IMR-90 (cell line): Measurements from ENCODE around the gene ACAD11. TPM values are rescaled to one million over a fixed set of nuclear protein-coding genes. Genes with fewer than 3 reads are reported as not detected.

ENCODE experiments used
- ATAC-seq: fragments of 200-7000 bp; cut with Tn5 transposase; 2 replicates; pipeline ENCODE4 v1.9.1; 2020; ENCODE audit warnings: low read depth, mild to moderate bottlenecking, moderate library complexity
- BruUV-seq: library from RNA; stranded (reverse); fragments of 400-500 nt; replicated peaks from 2 replicates; lab custom pipeline; 2021; lab: Mats Ljungman, UMichigan
- CTCF ChIA-PET: fragments of 300-600 bp; formaldehyde crosslinking; extraction: SDS; loops from one replicate; lab custom pipeline; 2021; ENCODE audit warnings: antibody characterized with exemption; lab: Yijun Ruan, JAX
- POLR2A ChIA-PET: fragments of 300-600 bp; sonication (Branson Sonifier 250); formaldehyde crosslinking; loops from one replicate; lab custom pipeline; 2022; ENCODE audit warnings: antibody characterized with exemption; ENCODE audit not compliant: unreplicated experiment; lab: Charles Lee
- DNase-seq: peaks from one replicate; pipeline ENCODE4 v3.0.0; 2013
- H2AFZ ChIP-seq: replicated peaks from 2 replicates; pipeline ENCODE3; 2013; ENCODE audit warnings: low read length, mild to moderate bottlenecking; ENCODE audit not compliant: poor library complexity
- H2AK5ac ChIP-seq: 2 replicates; pipeline ENCODE4 v1.6.1; 2013; ENCODE audit warnings: low read depth, low read length, inconsistent platforms
- H2AK9ac ChIP-seq: replicated peaks from 2 replicates; pipeline ENCODE3; 2013; ENCODE audit warnings: mild to moderate bottlenecking, low read depth, low read length, moderate library complexity; ENCODE audit not compliant: poor library complexity
- H2BK120ac ChIP-seq: 2 replicates; pipeline ENCODE4 v1.6.1; 2013; ENCODE audit warnings: low read depth, low read length, inconsistent platforms
- H2BK15ac ChIP-seq: 3 replicates; pipeline ENCODE4 v1.6.1; 2013; ENCODE audit warnings: low read depth, low read length, inconsistent platforms
- H2BK20ac ChIP-seq: 2 replicates; pipeline ENCODE4 v1.6.1; 2013; ENCODE audit warnings: low read depth, mild to moderate bottlenecking, inconsistent platforms, low read length, moderate library complexity
- H2BK5ac ChIP-seq: 2 replicates; pipeline ENCODE4 v1.6.1; 2013; ENCODE audit warnings: mild to moderate bottlenecking, low read depth, low read length, inconsistent platforms; ENCODE audit not compliant: poor library complexity, severe bottlenecking
- H3K14ac ChIP-seq: replicated peaks from 2 replicates; pipeline ENCODE4 v1.6.1; 2013; ENCODE audit warnings: low read depth, low read length, inconsistent platforms
- H3K18ac ChIP-seq: 2 replicates; pipeline ENCODE4 v1.6.1; 2013; ENCODE audit warnings: low read depth, low read length, control low read depth
- H3K23ac ChIP-seq: 2 replicates; pipeline ENCODE4 v1.6.1; 2013; ENCODE audit warnings: low read depth, low read length, inconsistent platforms
- H3K27ac ChIP-seq: 2 replicates; pipeline ENCODE4 v1.5.1; 2013; ENCODE audit warnings: mild to moderate bottlenecking, control low read depth, low read length; ENCODE audit not compliant: insufficient read depth
- H3K27me3 ChIP-seq: 2 replicates; pipeline ENCODE4 v1.6.1; 2013; ENCODE audit warnings: low read length; ENCODE audit not compliant: control insufficient read depth, insufficient read depth
- H3K36me3 ChIP-seq: 2 replicates; pipeline ENCODE4 v1.6.1; 2013; ENCODE audit warnings: low read length, mixed read lengths; ENCODE audit not compliant: control insufficient read depth, insufficient read depth
- H3K4ac ChIP-seq: 2 replicates; pipeline ENCODE4 v1.6.1; 2013; ENCODE audit warnings: low read depth, low read length, inconsistent platforms
- H3K4me1 ChIP-seq: 2 replicates; pipeline ENCODE4 v1.6.1; 2013; ENCODE audit warnings: low read length, mixed read lengths; ENCODE audit not compliant: control insufficient read depth, insufficient read depth
- H3K4me2 ChIP-seq: 2 replicates; pipeline ENCODE4 v1.6.1; 2013; ENCODE audit warnings: low read depth, mild to moderate bottlenecking, control low read depth, low read length, moderate library complexity
- H3K4me3 ChIP-seq: 2 replicates; pipeline ENCODE4 v1.5.1; 2013; ENCODE audit warnings: low read depth, mild to moderate bottlenecking, control low read depth, low read length, moderate library complexity; ENCODE audit not compliant: insufficient read depth
- H3K56ac ChIP-seq: 2 replicates; pipeline ENCODE4 v1.6.1; 2013; ENCODE audit warnings: low read length, inconsistent platforms; ENCODE audit not compliant: insufficient read depth; ENCODE audit errors: extremely low read depth
- H3K79me1 ChIP-seq, 2 experiments: 2 replicates each; pipeline ENCODE4 v1.6.1; 2013; ENCODE audit warnings: low read length in 2 of 2, inconsistent platforms in 1 of 2, low read depth in 1 of 2
- H3K9ac ChIP-seq: 2 replicates; pipeline ENCODE4 v1.6.1; 2013; ENCODE audit warnings: low read depth, low read length, control low read depth
- H3K9me1 ChIP-seq: 2 replicates; pipeline ENCODE4 v1.6.1; 2013; ENCODE audit warnings: low read length, inconsistent platforms; ENCODE audit not compliant: insufficient read depth
- H3K9me3 ChIP-seq: 2 replicates; pipeline ENCODE4 v1.6.1; 2013; ENCODE audit warnings: low read length; ENCODE audit not compliant: control insufficient read depth, insufficient read depth
- H4K20me1 ChIP-seq: 2 replicates; pipeline ENCODE4 v1.6.1; 2013; ENCODE audit warnings: low read length, inconsistent platforms; ENCODE audit not compliant: insufficient read depth
- H4K5ac ChIP-seq: 2 replicates; pipeline ENCODE4 v1.6.1; 2013; ENCODE audit warnings: mild to moderate bottlenecking, low read depth, low read length, control low read depth
- H4K8ac ChIP-seq, 2 experiments: 2 replicates each; pipeline ENCODE4 v1.6.1; 2013; ENCODE audit warnings: low read depth in 2 of 2, low read length in 2 of 2, control low read depth in 1 of 2, inconsistent platforms in 1 of 2
- H4K91ac ChIP-seq: 2 replicates; pipeline ENCODE4 v1.6.1; 2013; ENCODE audit warnings: low read depth, low read length, inconsistent platforms; ENCODE audit not compliant: insufficient read depth
- CHD1 ChIP-seq: IDR thresholded peaks from 2 replicates; pipeline ENCODE4 v1.6.1; 2012; ENCODE audit warnings: low read depth, low read length, improper control_type of control experiment
- RAD21 ChIP-seq: IDR thresholded peaks from 2 replicates; pipeline ENCODE4 v1.6.1; 2012; ENCODE audit warnings: low read length, improper control_type of control experiment
- WGBS, 2 experiments: methylation state at CpG; one replicate each; pipeline versions ENCODE4 v1.1.5 to v1.1.7; 2013; ENCODE audit warnings: missing lambda C conversion rate in 2 of 2; ENCODE audit not compliant: insufficient read length in 1 of 2; ENCODE audit errors: extremely low coverage in 2 of 2; 5-methylcytosine and 5-hydroxymethylcytosine counted together
- dilution Hi-C: fragments of 300-500 bp; cut with HindIII; formaldehyde crosslinking; loops from one replicate; pipeline ENCODE4 v1.14.3; 2018; ENCODE audit warnings: low sequenced_read_pairs; ENCODE audit not compliant: unreplicated experiment
- in situ Hi-C: fragments of 300-500 bp; cut with MboI; formaldehyde crosslinking; loops from 3 replicates; pipeline ENCODE4 v1.14.3; 2019; ENCODE audit warnings: low sequenced_read_pairs, inconsistent platforms, mixed read lengths
- intact Hi-C: fragments of 100-400 bp; cut with micrococcal nuclease; formaldehyde crosslinking; loops from 2 replicates; pipeline ENCODE4 v1.10.0; 2022
- polyA plus RNA-seq, 3 experiments: library from polyadenylated mRNA; depleted of rRNA; stranded (reverse); fragments of >200 nt; gene quantifications; 2 replicates each; pipeline ENCODE4 v1.2.3, GENCODE V29; 2012; ENCODE audit warnings: low replicate concordance in 1 of 3
- total RNA-seq: library from RNA; depleted of rRNA; stranded (reverse); fragments of >200 nt; gene quantifications from 2 replicates; pipeline ENCODE4 v1.2.3, GENCODE V29; 2012
- TF ChIP-seq, protein P1 (sequence below): conservative IDR thresholded peaks from 2 replicates; pipeline ENCODE4 v1.5.1; 2012; ENCODE audit warnings: mild to moderate bottlenecking, low read depth, low read length, improper control_type of control experiment

The ACAD11 gene
- total and polyA plus RNA-seq, 2 of the 4 experiments (the other 2 are of a cell fraction), result 16.0 to 18.8 TPM

DNA sequence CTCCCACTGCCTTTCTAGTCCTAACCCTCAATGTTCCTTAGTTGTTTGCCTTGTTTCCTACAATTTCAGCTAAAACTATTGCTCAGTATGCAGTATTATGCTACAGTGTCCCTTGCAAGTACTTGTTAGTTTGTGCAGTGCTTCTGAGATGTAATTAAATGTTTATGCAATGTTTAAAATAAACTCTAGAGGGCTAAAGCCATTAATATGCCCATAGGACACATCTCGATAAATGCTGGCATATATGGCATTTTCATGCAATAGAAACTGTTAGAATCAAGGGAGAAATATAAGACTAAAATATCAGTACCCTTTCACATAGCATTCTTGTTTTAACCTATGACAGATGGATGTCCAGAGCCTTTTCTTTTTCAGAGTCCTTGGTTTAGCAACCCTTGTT lies 122.3 kb downstream of the ACAD11 start:
- Histone ChIP-seq H3K79me1 (peaks cover 27 to 46% of the 10 kb centered on the region in 2 experiments), H2BK15ac (peak overlapping the region; percentile 90; the same call in 1 of the 3 replicates), H4K20me1 (no peaks in the 10 kb centered on the region), H3K9me3 (no peaks in the 10 kb centered on the region), H3K23ac (no peak overlapping the region), H3K14ac (peak overlapping the region; percentile 84; the same call in 1 of the 2 replicates), H3K9me1 (peaks cover 28% of the 10 kb centered on the region), H2BK120ac (peak overlapping the region; percentile 65; the same call in 1 of the 2 replicates), H2BK5ac (peak overlapping the region; percentile 79), H4K8ac (peak overlapping the region in 1 of 2 experiments; percentile 25; a peak in 1 of 4 replicates), H3K4me3 (no peak overlapping the region), H4K91ac (peak overlapping the region; percentile 79), H3K18ac (peak overlapping the region; percentile 12; the same call in 1 of the 2 replicates), H3K4me2 (no peak overlapping the region), H4K5ac (peak overlapping the region; percentile 47; the same call in 1 of the 2 replicates), H2AFZ (no peak overlapping the region), H3K9ac (no peak overlapping the region), H2AK9ac (no peak overlapping the region), H3K27ac (no peak overlapping the region), H3K4me1 (peaks cover 30% of the 10 kb centered on the region), H3K36me3 (peaks cover 21% of the 10 kb centered on the region), H3K56ac (no peak overlapping the region), H2AK5ac (peak overlapping the region; percentile 67), H3K4ac (peak overlapping the region; percentile 95; the same call in 1 of the 2 replicates), H2BK20ac (0 out of 2 replicates have a peak overlapping the region, but pooled peaks have one; percentile 5), H3K27me3 (no peaks in the 10 kb centered on the region)
- ChIA-PET CTCF (interaction anchor here (0.6 to 3.9 kb wide), 5 partner anchors 9 to 105 kb away, joined by 3 to 27 read pairs (median 3); no protein-coding TSS in a partner anchor), POLR2A (no interaction called here)
- dilution Hi-C loops (loop anchor here (25.0 kb wide), 1 partner anchor 100 kb away; no protein-coding TSS in a partner anchor), in situ Hi-C loops (no loop called here), intact Hi-C loops (loop anchor here (5.0 kb wide), 1 partner anchor 120 kb away; the partner anchor contains the start of gene ACAD11)
- no CpG with 5 or more reads among the region's 1 CpG for WGBS, 2 experiments
- TF ChIP-seq CHD1, result no peak
- TF ChIP-seq RAD21, result no peak
- TF ChIP-seq, protein P1, sequence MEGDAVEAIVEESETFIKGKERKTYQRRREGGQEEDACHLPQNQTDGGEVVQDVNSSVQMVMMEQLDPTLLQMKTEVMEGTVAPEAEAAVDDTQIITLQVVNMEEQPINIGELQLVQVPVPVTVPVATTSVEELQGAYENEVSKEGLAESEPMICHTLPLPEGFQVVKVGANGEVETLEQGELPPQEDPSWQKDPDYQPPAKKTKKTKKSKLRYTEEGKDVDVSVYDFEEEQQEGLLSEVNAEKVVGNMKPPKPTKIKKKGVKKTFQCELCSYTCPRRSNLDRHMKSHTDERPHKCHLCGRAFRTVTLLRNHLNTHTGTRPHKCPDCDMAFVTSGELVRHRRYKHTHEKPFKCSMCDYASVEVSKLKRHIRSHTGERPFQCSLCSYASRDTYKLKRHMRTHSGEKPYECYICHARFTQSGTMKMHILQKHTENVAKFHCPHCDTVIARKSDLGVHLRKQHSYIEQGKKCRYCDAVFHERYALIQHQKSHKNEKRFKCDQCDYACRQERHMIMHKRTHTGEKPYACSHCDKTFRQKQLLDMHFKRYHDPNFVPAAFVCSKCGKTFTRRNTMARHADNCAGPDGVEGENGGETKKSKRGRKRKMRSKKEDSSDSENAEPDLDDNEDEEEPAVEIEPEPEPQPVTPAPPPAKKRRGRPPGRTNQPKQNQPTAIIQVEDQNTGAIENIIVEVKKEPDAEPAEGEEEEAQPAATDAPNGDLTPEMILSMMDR, result 0 out of 2 replicates have a peak, but pooled peaks have one; percentile 19
- BruUV-seq, result no TSS peak
- ATAC-seq (no peak), DNase-seq (no peak)
